ENCODE measurements around the gene UBQLN1.
A peak's percentile ranks its signal among the peaks of the same experiment; 100 is the strongest.

Gene UBQLN1

GRCh38 chr9:83688921-83689320 is 18.8 kb downstream of the UBQLN1 start:
- DNase-seq (ENCODE audit: low read depth): no peak

DNA sequence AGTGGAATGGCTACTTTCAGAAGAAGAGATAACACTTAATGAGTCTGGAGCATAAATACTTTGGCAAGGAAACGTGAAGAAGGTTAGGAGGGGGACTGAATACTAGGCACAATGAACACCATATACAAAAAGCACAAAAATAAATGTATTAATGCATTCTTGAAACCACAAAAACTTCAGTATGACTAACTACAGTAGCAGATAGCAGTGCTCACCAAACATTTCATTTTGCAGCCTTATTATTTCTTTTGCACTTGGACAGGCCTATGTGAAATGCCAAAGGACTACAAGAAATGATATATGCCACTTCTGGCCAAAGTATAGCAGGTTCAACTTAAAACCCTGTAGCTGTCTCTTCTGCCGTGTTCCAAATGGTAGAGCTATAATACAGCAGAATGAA is 26.3 kb downstream of the UBQLN1 start:
- no peak for DNase-seq (ENCODE audit: low read depth)

DNA sequence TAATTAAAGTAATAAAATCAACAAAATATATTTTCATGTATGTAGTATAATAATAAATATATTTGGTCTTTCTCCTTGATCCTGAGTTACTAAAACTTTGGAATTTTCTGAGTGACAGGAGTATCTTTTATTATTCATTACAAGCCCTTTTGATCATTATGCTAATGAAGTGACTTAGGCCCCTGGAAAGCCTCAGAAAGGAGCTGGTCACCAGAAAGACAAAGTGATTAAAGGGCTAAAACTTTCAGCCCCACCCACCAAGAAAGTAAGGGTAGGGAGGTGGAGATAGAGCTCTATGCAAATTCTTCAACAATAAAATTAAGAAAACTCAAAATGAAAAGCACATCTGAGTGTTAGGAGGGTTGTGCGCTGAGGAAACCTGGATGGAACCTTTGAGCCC is 27.5 kb downstream of the UBQLN1 start:
- DNase-seq (ENCODE audit: low read depth): no peak

DNA sequence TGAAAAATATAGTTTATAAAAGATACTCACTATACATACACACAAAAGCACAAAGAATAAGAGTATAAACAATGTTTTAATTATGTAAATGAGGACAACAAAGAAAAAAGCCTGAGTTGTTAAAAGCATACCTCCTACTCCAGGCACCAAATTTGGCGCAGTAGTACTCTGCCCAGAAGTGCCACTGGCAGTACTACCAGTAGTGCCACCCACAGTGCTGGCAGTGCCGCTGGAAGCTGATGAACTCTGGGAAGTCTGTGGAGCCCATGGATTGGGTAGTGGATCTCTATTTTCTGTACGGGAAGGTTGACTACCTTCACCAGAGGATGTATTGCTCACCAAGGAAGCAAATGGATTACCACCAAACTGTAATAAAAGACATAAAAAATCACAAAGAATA is 30.2 kb downstream of the UBQLN1 start:
- DNase-seq (ENCODE audit: low read depth): no peak

GRCh38 chr9:83675466-83675865 is 32.3 kb downstream of the UBQLN1 start:
- DNase-seq (ENCODE audit: low read depth): peak; percentile 5

GRCh38 chr9:83671451-83671850 is 36.3 kb downstream of the UBQLN1 start:
- no peak for DNase-seq (ENCODE audit: low read depth)

GRCh38 chr9:83670381-83670780 is 37.4 kb downstream of the UBQLN1 start:
- DNase-seq (ENCODE audit: low read depth): no peak

GRCh38 chr9:83669067-83669466 is 38.7 kb downstream of the UBQLN1 start:
- no peak for DNase-seq (ENCODE audit: low read depth)

GRCh38 chr9:83665580-83666200 is 42.1 kb downstream of the UBQLN1 start:
- DNase-seq (ENCODE audit: low read depth): no peak

DNA sequence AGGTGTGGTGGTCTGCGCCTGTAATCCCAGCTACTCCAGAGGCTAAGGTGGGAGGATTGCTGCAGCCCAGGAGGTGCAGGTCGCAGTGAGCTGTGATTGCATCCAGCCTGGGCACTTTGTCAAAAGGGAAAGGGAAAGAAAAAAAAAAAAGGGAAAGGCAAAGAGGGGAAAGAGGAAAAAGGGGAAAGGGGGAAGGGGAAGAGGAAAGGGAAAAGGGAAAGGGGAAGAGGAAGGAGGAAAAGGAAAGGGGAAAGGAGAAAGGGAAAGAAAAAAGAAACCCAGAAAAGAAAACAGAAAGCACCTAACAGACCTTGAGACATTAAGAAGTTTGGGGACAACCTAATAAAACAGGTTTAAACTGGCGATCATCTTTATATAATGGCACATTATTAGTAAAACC is 44.8 kb downstream of the UBQLN1 start:
- no peak for DNase-seq (ENCODE audit: low read depth)

- no peak for DNase-seq (ENCODE audit: low read depth)
Measured at GRCh38 chr9:83656952-83657351, 50.8 kb downstream of the UBQLN1 start.

DNA sequence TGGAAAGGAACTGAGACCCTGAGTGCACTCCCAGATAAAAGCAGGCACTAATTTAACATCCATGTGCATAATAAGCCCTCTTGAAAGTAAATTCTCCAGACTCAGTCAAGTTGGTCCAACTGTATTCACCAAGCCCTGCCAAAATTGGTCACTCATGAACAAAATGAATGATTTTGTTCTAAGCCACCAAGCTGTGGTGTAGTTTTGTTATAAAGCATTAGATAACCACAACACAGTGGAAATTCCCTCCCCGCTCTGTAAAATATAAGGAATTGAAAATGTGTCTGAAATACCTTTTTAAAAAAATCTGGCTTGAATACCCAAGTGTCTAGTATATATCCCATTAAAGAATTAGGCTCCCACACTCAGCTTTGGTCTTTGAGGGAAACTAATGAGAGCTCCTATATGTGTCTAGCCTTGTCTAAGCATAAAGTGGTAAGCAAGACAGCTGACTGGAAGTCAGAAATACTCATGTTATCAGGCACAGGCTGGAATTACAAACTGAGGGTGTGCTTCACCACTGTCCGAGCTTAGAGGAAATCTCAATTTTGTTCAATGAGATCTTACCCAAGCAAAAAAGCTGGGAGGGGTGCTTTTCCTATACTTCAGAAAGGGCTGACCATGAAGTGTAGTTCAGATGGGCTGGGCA is 51.6 kb downstream of the UBQLN1 start:
- no peak for DNase-seq (ENCODE audit: low read depth)

DNA sequence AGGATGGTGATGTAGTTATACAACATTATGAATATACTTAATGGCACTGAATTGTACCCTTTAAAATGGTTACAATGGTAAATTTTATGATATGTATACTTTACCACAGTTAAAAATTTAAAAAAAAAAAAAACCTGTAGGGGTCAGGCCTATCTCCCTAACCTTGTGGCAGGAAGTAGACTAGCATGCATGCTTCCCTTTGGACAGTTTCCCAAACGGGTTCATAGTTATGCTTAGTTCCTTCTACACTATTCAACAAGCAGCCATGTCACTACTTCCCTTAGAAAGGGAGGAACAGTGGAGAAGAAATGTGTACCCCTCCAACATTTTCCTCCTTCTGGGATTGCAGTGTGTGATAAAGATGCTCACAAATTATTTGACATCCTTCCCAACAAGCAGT is 52.3 kb downstream of the UBQLN1 start:
- no peak for DNase-seq (ENCODE audit: low read depth)

DNA sequence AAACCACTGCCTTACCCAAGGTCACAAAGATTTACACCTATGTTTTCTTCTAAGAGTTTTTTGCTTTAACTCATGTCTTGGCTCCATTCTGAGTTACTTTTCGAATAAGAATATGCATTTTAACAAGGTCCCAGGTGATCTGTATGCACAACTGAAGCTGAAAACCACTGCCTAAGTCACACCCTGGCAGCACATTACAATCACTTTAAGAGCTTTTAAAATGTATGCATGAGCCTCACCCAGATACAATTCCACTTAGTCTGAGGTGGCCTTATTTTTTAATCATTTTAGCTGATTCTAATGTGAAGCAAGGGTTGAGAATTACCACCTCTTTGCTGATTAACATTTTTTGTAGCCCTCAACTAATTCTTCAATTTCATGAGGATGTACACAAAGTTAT is 55.3 kb downstream of the UBQLN1 start:
- DNase-seq (ENCODE audit: low read depth): no peak

- no peak for DNase-seq (ENCODE audit: low read depth)
Measured at GRCh38 chr9:83651558-83651957, 56.2 kb downstream of the UBQLN1 start.

DNA sequence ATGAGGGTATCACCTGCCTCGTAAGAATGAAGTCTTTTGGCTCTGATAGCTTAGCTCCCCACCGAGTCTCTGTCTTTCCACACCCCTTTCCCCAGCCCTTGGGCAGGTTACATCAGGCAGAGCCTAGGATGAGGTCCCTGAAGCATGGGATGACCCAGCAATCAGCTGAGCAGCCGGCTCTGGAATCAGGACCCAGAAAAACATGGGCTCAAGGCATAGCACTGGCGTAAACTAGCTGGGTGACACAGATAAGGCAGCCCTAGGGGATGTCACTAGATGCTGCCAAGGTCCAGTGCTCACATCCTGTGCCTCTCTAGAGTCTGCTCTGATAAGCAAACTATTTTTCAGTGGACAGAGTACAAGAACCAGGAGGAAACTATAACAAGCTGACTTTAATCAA is 58.2 kb downstream of the UBQLN1 start:
- no peak for DNase-seq (ENCODE audit: low read depth)

DNA sequence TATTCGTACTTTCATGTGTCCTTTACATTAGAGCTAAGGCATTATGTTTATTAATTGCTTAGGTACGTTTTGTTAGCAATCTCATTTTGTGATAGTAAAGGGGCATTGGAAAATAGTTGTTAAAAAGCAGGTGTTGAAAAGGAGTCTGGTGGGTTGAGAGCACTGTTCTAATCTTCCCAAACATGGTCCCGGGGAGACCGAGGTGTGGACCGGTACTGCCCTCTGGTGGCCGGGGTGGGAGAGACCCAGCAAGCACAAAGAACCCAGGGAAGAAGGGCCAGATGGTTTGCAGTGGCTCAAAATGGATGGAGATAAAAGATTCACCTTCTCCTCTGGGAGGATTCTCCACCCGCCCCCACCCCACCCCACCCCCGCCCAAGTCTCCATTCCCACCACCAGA is 58.7 kb downstream of the UBQLN1 start:
- DNase-seq (ENCODE audit: low read depth): no peak

GRCh38 chr9:83646500-83647239 is 61.1 kb downstream of the UBQLN1 start:
- no peak for DNase-seq (ENCODE audit: low read depth)

- no peak for DNase-seq (ENCODE audit: low read depth)
Measured at GRCh38 chr9:83642793-83643192, 65.0 kb downstream of the UBQLN1 start.

DNA sequence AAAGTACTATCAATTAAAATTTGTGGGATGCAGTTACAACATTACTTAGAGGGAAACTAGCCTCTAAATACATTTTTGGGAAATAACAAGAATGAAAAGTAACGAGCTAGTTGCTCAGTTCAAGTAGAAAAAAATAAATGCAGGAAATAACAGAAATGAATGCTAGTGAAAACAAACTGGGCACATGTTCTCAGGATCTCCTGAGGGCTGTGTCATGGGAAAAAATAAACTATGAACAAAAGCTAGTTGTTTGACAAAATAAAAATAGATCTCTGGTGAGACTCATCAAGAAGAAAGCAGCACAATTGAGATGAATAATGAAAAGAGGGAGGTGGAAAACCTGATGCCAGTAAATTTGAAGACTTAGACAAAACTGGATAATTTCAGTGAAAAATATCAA is 68.5 kb downstream of the UBQLN1 start:
- no peak for DNase-seq (ENCODE audit: low read depth)

GRCh38 chr9:83637389-83637788 is 70.4 kb downstream of the UBQLN1 start:
- no peak for DNase-seq (ENCODE audit: low read depth)

GRCh38 chr9:83636813-83637212 is 70.9 kb downstream of the UBQLN1 start:
- no peak for DNase-seq (ENCODE audit: low read depth)

DNA sequence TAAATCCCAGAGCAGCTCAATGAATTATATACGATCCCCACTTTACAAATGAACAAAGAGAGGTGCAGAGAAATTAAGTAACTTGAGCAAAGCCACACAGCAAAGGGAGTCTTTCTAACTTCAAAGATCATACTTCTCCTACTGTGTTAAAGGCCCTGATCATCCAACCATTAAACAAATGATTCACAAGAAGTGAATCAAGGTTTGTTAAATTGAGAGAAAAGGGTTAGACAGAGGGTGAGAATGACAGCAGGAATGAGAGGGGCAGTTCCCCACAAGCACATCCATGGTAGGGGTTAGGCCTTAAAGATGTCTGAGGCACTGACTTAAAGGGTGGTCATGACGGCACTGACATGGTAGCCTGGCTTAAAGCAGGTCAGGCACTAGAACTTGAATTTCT is 74.1 kb downstream of the UBQLN1 start:
- DNase-seq (ENCODE audit: low read depth): no peak

GRCh38 chr9:83633255-83633654 is 74.5 kb downstream of the UBQLN1 start:
- DNase-seq (ENCODE audit: low read depth): no peak

Data from HS-5 (cell line).